Sigmoid colon (tissue), 7 donors: Measurements from ENCODE around the gene TMED7. TPM values are rescaled to one million over a fixed set of nuclear protein-coding genes. Genes with fewer than 3 reads are reported as not detected.

Source experiments
- DNase-seq: peaks from one replicate; pipeline ENCODE4 v3.0.0-alpha.2; 2019
- H3K27ac ChIP-seq, 4 donors: fragments of 200-600 bp; sonication (generic); one replicate each; pipeline ENCODE4 v1.5.1; 2016 to 2019; ENCODE audit warnings: mild to moderate bottlenecking in 1 of 4
- H3K27me3 ChIP-seq, 3 donors: fragments of 200-600 bp; sonication (generic); one replicate each; pipeline ENCODE4 v1.5.1; 2019; ENCODE audit warnings: mild to moderate bottlenecking in 1 of 3
- H3K36me3 ChIP-seq, 4 donors: fragments of 200-600 bp; sonication (generic); one replicate each; pipeline ENCODE4 v1.5.1; 2016 to 2019
- H3K4me1 ChIP-seq, 4 donors: fragments of 200-600 bp; sonication (generic); one replicate each; pipeline ENCODE4 v1.5.1; 2017 to 2019
- H3K4me3 ChIP-seq, 4 donors: fragments of 200-600 bp; sonication (generic); one replicate each; pipeline ENCODE4 v1.5.1; 2017 to 2019; ENCODE audit warnings: mild to moderate bottlenecking in 2 of 4, moderate library complexity in 1 of 4
- H3K9me3 ChIP-seq, 4 donors: fragments of 200-600 bp in 3 of 4; sonication (generic) in 3 of 4; one replicate each; pipeline versions ENCODE4 v1.5.1 to v1.6.1; 2013 to 2019
- EP300 ChIP-seq, 4 donors: sonication (generic); formaldehyde crosslinking; IDR thresholded peaks; one replicate each; pipeline ENCODE4 v1.6.1; 2017; ENCODE audit warnings: antibody characterized with exemption in 4 of 4
- POLR2A ChIP-seq, 2 donors: fragments of 450-650 bp; IDR thresholded peaks; one replicate each; pipeline ENCODE4 v1.6.1; 2016; ENCODE audit warnings: antibody characterized with exemption in 2 of 2, mild to moderate bottlenecking in 2 of 2, moderate library complexity in 2 of 2
- POLR2AphosphoS5 ChIP-seq, 4 donors: sonication (generic); formaldehyde crosslinking; IDR thresholded peaks; one replicate each; pipeline ENCODE4 v1.6.1; 2017; ENCODE audit warnings: antibody characterized with exemption in 4 of 4
- WGBS, 2 donors: extraction: QIAGEN DNeasy Blood & Tissue Kit; methylation state at CpG; one replicate each; pipeline ENCODE4 v1.1.7; 2013; 5-methylcytosine and 5-hydroxymethylcytosine counted together
- intact Hi-C: fragments of 100-400 bp; cut with DNase I; formaldehyde crosslinking; loops from one replicate; pipeline ENCODE4 v1.15.1; 2023
- polyA plus RNA-seq, 3 donors: library from polyadenylated mRNA; stranded (reverse); fragments of 200-250 nt; gene quantifications; one replicate each; pipeline ENCODE4 v1.2.3, GENCODE V29; 2013
- total RNA-seq, 4 donors: library from RNA; depleted of rRNA; stranded (reverse); fragments of >200 nt; gene quantifications; one replicate each; pipeline ENCODE4 v1.1.0, GENCODE V29; 2016
- TF ChIP-seq, protein P1 (sequence below), 4 experiments: fragments of 450-650 bp in 3 of 4; fragments of 200-600 bp in 1 of 4; IDR thresholded peaks; one replicate each; pipeline ENCODE4 v1.5.1; 2016 to 2019; ENCODE audit warnings: antibody characterized with exemption in 4 of 4, mild to moderate bottlenecking in 3 of 4, moderate library complexity in 2 of 4
- donor health status: healthy with polysubstance abuse.
- donor health status: Bipolar disorder and iron deficiency.
- donor health status: healthy.

TMED7 gene
- total and polyA plus RNA-seq, 7 donors: 10.8 to 104 (median 80.8) TPM

DNA sequence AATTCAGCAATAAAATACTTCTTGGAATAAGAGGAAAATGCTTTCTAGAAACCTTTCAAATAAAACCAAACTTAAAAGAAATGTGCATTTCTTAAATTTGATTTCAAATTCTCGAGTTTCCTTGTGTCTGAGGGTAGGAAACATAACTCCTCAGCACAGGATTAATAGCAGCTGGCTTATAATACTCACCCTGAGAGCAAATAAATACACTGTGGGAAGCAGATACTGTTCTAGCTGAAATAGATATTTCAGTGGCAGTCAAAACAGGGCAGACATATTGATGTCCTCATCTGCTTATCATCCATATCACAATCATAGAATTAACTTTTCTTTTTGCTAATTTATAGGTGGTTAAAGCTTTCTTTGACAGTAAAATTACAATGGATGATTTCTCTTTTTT is 57.2 kb downstream of the TMED7 start:
- no peak overlapping the region for H3K27ac ChIP-seq
- 83% methylated on average over 1 of the region's 1 CpG for WGBS, 2 donors
- TF ChIP-seq POLR2A (IDR thresholded peaks at IDR 0.05): no peak
- TF ChIP-seq EP300 (IDR thresholded peaks at IDR 0.05): no peak
- TF ChIP-seq, protein P1, sequence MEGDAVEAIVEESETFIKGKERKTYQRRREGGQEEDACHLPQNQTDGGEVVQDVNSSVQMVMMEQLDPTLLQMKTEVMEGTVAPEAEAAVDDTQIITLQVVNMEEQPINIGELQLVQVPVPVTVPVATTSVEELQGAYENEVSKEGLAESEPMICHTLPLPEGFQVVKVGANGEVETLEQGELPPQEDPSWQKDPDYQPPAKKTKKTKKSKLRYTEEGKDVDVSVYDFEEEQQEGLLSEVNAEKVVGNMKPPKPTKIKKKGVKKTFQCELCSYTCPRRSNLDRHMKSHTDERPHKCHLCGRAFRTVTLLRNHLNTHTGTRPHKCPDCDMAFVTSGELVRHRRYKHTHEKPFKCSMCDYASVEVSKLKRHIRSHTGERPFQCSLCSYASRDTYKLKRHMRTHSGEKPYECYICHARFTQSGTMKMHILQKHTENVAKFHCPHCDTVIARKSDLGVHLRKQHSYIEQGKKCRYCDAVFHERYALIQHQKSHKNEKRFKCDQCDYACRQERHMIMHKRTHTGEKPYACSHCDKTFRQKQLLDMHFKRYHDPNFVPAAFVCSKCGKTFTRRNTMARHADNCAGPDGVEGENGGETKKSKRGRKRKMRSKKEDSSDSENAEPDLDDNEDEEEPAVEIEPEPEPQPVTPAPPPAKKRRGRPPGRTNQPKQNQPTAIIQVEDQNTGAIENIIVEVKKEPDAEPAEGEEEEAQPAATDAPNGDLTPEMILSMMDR (IDR thresholded peaks at IDR 0.05): no peak
- TF ChIP-seq POLR2AphosphoS5 (IDR thresholded peaks at IDR 0.05): no peak
- H3K4me1 ChIP-seq: no peaks in the 10 kb centered on the region
- intact Hi-C loops: no loop called here
- no peaks in the 10 kb centered on the region for H3K9me3 ChIP-seq
- H3K4me3 ChIP-seq: no peak overlapping the region
- H3K36me3 ChIP-seq: no peaks in the 10 kb centered on the region
- no peak for DNase-seq
- H3K27me3 ChIP-seq: no peaks in the 10 kb centered on the region

DNA sequence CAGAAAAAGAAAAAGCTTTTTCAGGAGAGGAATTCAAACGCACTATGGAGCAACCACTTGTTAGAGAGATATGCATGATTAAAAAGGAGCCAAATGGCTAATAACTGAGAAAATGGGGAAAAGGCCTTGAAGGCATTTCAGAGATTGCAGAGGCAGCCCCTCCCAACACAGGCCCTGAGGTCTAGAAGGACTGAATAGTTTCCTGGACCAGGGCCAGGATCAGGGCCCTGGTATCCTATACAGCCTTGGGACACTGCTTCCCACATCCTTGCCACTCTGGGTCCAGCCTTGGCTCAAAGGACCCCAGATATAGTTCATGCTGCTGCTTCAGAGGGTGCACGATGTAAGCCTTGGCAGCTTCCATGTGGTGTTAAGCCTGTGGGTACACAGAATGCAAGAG is 60.6 kb downstream of the TMED7 start:
- no peaks in the 10 kb centered on the region for H3K4me1 ChIP-seq
- H3K27ac ChIP-seq: no peak overlapping the region
- H3K4me3 ChIP-seq: no peak overlapping the region
- DNase-seq: no peak
- intact Hi-C loops: no loop called here
- WGBS, 2 donors: 92 to 93% methylated on average over 2 of the region's 2 CpGs
- no peaks in the 10 kb centered on the region for H3K9me3 ChIP-seq
- H3K27me3 ChIP-seq: no peaks in the 10 kb centered on the region
- TF ChIP-seq POLR2AphosphoS5 (IDR thresholded peaks at IDR 0.05) (no peak), POLR2A (IDR thresholded peaks at IDR 0.05) (no peak), EP300 (IDR thresholded peaks at IDR 0.05) (no peak)
- TF ChIP-seq, protein P1 (IDR thresholded peaks at IDR 0.05): no peak
- no peaks in the 10 kb centered on the region for H3K36me3 ChIP-seq

Other genes with a start within 250 kb of the TMED7 start
- 10 to 100 TPM; 18.8 to 26.8 (median 26.6) TPM for gene FEM1C, start 81.3 kb downstream of the TMED7 start, total RNA-seq
- gene FEM1C, start 81.3 kb downstream of the TMED7 start, polyA plus RNA-seq: 10 to 100 TPM; 12.1 to 24.0 (median 12.6) TPM
- gene TICAM2, start 23.6 kb downstream of the TMED7 start, total RNA-seq: 1 to 10 TPM in 2 of 4 donors, under 1 TPM in 2; 0.95 to 3.9 (median 2.3) TPM
- 1 to 10 TPM in 2 of 3 donors, not detected in 1; 1.9 to 2.1 TPM for gene TICAM2, start 23.6 kb downstream of the TMED7 start, polyA plus RNA-seq
- gene CDO1, start 190.6 kb upstream of the TMED7 start, total RNA-seq: 10 to 100 TPM; 16.8 to 21.4 (median 20.0) TPM
- gene CDO1, start 190.6 kb upstream of the TMED7 start, polyA plus RNA-seq: 1 to 10 TPM in 2 of 3 donors, not detected in 1; 5.4 to 6.3 TPM
- 10 to 100 TPM; 35.3 to 82.5 (median 56.0) TPM for gene ATG12, start 215.5 kb upstream of the TMED7 start, total RNA-seq
- 10 to 100 TPM; 29.5 to 46.0 (median 34.2) TPM for gene ATG12, start 215.5 kb upstream of the TMED7 start, polyA plus RNA-seq
- gene AP3S1, start 215.9 kb upstream of the TMED7 start, total RNA-seq: 100 to 1,000 TPM in 3 of 4 donors, 10 to 100 TPM in 1; 87.8 to 229 (median 119) TPM
- 100 to 1,000 TPM in 2 of 3 donors, 10 to 100 TPM in 1; 59.7 to 203 (median 190) TPM for gene AP3S1, start 215.9 kb upstream of the TMED7 start, polyA plus RNA-seq